Heart left ventricle (tissue), 13 donors: ENCODE results near the gene C14orf119.

Experiments used
- POLR2A ChIP-seq, 2 donors: fragments of 450-650 bp; IDR thresholded peaks; one replicate each; pipeline ENCODE4 v1.6.1; 2017; ENCODE audit warnings: antibody characterized with exemption in 2 of 2, mild to moderate bottlenecking in 2 of 2, moderate library complexity in 2 of 2
- TF ChIP-seq, protein P1 (sequence below), 12 donors: fragments of 200-600 bp; sonication (generic) in 4 of 12; IDR thresholded peaks; one replicate each; pipeline versions ENCODE4 v1.5.0 to v1.8.0; 2018 to 2022; ENCODE audit warnings: antibody characterized with exemption in 12 of 12, mild to moderate bottlenecking in 5 of 12
- donor health status: ischemic (EF 13 %, LVEDD 7.1; RV severe dilation, severe dysfunction).
- donor health status: DM: no; HTN: yes; CAD: no.
- donor health status: DM: no; HTN: no; CAD: no.
- donor health status: ischemic (EF 25% LVEDD 6.9; RV normal size, moderate dysfunction).
- donor health status: ischemic (EF 25% LVEDD 5.7; RV mildly dilated, moderate dysfunction).
- donor health status: ischemic (EF 35%, LVEDD 5.7; RV mildly dilated, moderate dysfunction).
- donor health status: nonischemic (EF 11% LVEDD 7.7; RV severe dilation, severe dysfunction).
- donor health status: DM: yes; HTN: yes; CAD: no.
- donor health status: PGD.
- donor health status: ischemic (EF 29% LVEDD 5.4; RV normal size, mild dysfunction).
- donor health status: nonischemic (EF 23%, LVEDD 6.1; RV moderate dilation, normal function).

DNA sequence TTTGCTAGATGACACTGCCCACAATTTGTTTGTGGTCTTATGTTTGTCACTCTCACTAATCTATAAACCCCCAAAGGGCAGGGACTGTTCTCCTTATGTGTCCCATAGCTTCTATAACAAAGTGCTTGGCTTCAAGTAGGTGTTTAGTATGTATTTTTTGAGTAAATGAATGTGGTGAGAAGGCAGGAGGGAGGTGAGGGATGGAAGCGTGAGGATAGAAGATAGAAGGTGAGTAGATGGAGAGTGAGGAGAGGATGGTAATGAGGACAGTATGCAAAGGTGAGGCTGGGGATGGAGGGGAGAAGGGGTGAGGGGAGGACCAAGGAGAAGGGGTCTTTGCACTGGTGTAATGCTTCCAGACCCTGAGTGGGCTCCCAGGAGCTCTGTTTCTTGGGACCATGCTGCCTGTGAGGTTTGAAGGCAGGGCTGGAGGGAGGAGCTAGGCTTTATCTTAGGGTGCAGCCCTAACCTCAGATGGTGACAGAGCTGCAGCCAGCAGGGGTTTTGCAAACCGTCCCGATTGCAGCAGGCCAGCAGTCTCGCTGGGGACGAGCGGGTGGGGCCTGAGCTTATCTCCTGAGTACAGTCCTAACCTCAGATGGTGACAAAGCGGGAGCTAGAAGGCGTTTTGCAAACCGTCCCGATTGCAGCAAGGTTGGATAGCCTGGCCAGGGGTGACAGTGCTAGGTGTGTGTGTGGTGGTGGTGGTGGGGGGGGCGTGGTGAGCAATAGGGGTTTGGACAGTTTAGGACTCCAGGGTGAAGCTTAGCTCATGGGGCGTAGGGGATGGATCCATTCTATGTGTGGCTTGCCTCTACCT is 17.3 kb downstream of the C14orf119 start:
- TF ChIP-seq, protein P1, sequence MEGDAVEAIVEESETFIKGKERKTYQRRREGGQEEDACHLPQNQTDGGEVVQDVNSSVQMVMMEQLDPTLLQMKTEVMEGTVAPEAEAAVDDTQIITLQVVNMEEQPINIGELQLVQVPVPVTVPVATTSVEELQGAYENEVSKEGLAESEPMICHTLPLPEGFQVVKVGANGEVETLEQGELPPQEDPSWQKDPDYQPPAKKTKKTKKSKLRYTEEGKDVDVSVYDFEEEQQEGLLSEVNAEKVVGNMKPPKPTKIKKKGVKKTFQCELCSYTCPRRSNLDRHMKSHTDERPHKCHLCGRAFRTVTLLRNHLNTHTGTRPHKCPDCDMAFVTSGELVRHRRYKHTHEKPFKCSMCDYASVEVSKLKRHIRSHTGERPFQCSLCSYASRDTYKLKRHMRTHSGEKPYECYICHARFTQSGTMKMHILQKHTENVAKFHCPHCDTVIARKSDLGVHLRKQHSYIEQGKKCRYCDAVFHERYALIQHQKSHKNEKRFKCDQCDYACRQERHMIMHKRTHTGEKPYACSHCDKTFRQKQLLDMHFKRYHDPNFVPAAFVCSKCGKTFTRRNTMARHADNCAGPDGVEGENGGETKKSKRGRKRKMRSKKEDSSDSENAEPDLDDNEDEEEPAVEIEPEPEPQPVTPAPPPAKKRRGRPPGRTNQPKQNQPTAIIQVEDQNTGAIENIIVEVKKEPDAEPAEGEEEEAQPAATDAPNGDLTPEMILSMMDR (IDR thresholded peaks at IDR 0.05), result no peak
- no peak for TF ChIP-seq POLR2A (IDR thresholded peaks at IDR 0.05)
